ENCODE results near the gene EFNA5.

Gene EFNA5

GRCh38 chr5:107673368-107674136 lies 2.8 kb upstream of the EFNA5 start (continued):
- TF ChIP-seq ZSCAN30 (tag by site-specific recombination; IDR thresholded peaks at IDR 0.05) (peak; percentile 80), ZNF169 (tag by site-specific recombination; IDR thresholded peaks at IDR 0.05) (no peak), SALL2 (tag by site-specific recombination; IDR thresholded peaks at IDR 0.05; ENCODE audit: borderline replicate concordance) (no peak), ZNF747 (tag by site-specific recombination; IDR thresholded peaks at IDR 0.05) (no peak), ZNF335 (tag by site-specific recombination; conservative IDR thresholded peaks at IDR 0.05) (peak; percentile 90), KLF10 (tag by site-specific recombination; IDR thresholded peaks at IDR 0.05) (peak; percentile 25; the same call in 1 of the 2 replicates), GLIS2 (tag by site-specific recombination; IDR thresholded peaks at IDR 0.05) (peak; percentile 52; the same call in 1 of the 2 replicates), REST (tag by site-specific recombination; IDR thresholded peaks at IDR 0.05) (0 out of 2 replicates have a peak, but pooled peaks have one; percentile 23), ZNF580 (tag by site-specific recombination; IDR thresholded peaks at IDR 0.05) (peak; percentile 37; the same call in 1 of the 2 replicates), ZNF660 (tag by site-specific recombination; IDR thresholded peaks at IDR 0.05) (peak; percentile 90), ZFHX2 (tag by site-specific recombination; conservative IDR thresholded peaks at IDR 0.05) (peak; percentile 51), ZNF561 (tag by site-specific recombination; IDR thresholded peaks at IDR 0.05; ENCODE audit: borderline replicate concordance) (0 out of 2 replicates have a peak, but pooled peaks have one; percentile 50), ZBTB6 (tag by site-specific recombination; IDR thresholded peaks at IDR 0.05) (peak; percentile 49; the same call in 1 of the 2 replicates), PRDM10 (tag by site-specific recombination; IDR thresholded peaks at IDR 0.05) (0 out of 2 replicates have a peak, but pooled peaks have one; percentile 43), PATZ1 (tag by site-specific recombination; IDR thresholded peaks at IDR 0.05) (peak; percentile 66; the same call in 1 of the 2 replicates), ZNF837 (tag by site-specific recombination; IDR thresholded peaks at IDR 0.05) (no peak), IKZF3 (tag by site-specific recombination; IDR thresholded peaks at IDR 0.05) (peak; percentile 90), ZEB2 (tag by site-specific recombination; IDR thresholded peaks at IDR 0.05) (peak; percentile 88), ZNF2 (tag by site-specific recombination; IDR thresholded peaks at IDR 0.05) (peak; percentile 75; the same call in 1 of the 2 replicates), FEZF1 (tag by site-specific recombination; IDR thresholded peaks at IDR 0.05) (peak; percentile 77), PRDM1 (tag by site-specific recombination; IDR thresholded peaks at IDR 0.05) (peak; percentile 92), ZNF133 (tag by site-specific recombination; IDR thresholded peaks at IDR 0.05) (no peak), ZBTB8A (tag by site-specific recombination; IDR thresholded peaks at IDR 0.05) (peak; percentile 97), ZNF610 (tag by site-specific recombination; IDR thresholded peaks at IDR 0.05; ENCODE audit: borderline replicate concordance) (0 out of 2 replicates have a peak, but pooled peaks have one; percentile 20), ZNF18 (tag by site-specific recombination; IDR thresholded peaks at IDR 0.05) (no peak)

All from HEK293 (cell line).